Activated effector memory CD4-positive, alpha-beta T cell treated with anti-CD3 and anti-CD28 coated beads, Interleukin-2, amount 50 U/mL, for 16 hours (primary cell): ENCODE measurements around the gene IL1RL2.

Experiments
- DNase-seq: peaks from one replicate; pipeline ENCODE4 v3.0.0-alpha.2; 2020

Gene IL1RL2

GRCh38 chr2:102186791-102187495 lies at the start of gene IL1RL2:
Gene IL1RL2 (plus strand): TSS chr2:102187023. CDS start chr2:102187868, 845 bp downstream.
- DNase-seq, result peak; percentile 77

GRCh38 chr2:102137138-102137537 lies 49.7 kb upstream of the IL1RL2 start:
- peak; percentile 73 for DNase-seq

DNA sequence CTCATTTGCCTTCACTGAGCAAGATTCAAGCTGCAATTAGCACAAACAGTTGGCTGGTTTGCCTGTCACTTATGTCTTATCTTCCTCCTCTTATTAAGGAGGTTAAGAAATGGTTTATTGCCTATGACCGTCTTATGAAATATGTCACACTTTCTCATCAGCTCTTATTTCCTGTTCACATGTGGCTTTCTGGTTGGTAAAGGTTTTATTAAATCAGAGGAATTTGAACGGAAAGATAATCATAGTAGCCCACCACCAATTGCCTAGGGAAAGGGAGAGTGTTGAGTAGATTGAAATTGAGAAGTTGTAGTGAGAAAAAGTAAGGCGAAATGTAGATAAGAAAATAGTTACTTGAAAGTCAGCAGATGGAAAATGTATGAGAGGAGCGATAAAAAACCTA lies 48.5 kb upstream of the IL1RL2 start:
- DNase-seq, result no peak

DNA sequence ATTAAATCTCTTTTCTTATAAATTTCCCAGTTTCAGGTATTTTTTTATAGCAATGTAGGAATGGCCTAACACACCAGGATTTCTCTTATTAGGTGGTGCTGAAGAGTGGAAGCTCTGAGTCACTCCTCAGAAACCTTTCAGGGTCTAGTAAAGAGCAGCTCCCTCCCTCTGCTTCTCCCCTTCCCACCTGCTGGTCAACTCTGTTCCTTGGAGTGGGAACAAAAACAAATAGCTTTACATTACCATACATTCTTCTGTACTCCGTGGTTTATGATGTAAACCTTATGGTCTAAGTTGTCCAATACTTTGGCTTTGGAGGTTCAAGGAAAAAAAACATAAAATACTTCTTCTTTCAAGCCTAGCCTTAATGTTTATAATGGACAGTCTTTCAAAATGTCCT lies 47.0 kb upstream of the IL1RL2 start:
- DNase-seq, result no peak

- DNase-seq, result no peak
These were observed 46.4 kb upstream of the IL1RL2 start for GRCh38 chr2:102140377-102140776.

DNA sequence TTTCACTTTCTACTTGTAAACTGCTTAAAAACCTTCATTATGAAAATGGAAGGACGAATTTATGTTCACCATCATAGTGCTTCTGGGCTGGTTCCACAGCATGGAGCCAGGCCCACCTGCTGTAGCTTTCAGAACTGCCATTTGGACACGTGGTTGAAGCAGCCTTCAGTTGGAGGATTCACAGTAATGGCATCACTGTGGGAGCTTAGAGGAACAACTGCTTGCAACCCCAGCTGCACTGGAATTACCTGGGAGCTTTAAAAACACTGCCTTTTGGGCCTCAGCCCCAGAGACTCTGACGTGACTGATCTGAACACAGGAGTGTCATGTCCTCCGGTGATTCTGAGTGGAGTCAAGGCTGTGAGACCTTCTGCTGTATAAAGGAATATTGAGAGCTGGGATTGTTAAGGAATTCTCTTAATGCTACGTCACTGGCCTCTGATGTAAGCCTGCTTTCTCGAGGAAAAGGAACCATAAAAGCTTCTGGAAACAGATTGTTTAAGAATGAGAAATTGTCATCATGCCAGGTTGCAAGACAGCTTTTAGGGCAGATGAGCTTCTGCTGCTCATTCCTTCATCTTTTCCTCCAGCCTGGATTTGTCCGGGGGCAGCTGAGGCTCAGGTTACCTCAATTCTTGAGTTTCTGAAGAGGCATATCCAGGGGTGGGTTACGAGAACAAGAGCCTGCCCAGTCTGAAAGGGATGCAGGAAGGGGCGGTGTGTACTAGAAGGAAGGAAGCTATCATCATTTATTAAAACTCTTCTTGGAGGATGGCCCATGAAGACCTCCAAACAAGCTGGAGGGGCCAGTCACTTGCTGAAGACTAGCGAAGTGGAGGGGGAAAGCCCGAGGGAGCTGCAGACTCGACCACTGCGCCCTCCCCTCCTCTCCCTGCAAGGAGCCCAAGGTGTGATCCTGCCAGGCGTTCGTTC lies 45.5 kb upstream of the IL1RL2 start:
- DNase-seq, result no peak

DNA sequence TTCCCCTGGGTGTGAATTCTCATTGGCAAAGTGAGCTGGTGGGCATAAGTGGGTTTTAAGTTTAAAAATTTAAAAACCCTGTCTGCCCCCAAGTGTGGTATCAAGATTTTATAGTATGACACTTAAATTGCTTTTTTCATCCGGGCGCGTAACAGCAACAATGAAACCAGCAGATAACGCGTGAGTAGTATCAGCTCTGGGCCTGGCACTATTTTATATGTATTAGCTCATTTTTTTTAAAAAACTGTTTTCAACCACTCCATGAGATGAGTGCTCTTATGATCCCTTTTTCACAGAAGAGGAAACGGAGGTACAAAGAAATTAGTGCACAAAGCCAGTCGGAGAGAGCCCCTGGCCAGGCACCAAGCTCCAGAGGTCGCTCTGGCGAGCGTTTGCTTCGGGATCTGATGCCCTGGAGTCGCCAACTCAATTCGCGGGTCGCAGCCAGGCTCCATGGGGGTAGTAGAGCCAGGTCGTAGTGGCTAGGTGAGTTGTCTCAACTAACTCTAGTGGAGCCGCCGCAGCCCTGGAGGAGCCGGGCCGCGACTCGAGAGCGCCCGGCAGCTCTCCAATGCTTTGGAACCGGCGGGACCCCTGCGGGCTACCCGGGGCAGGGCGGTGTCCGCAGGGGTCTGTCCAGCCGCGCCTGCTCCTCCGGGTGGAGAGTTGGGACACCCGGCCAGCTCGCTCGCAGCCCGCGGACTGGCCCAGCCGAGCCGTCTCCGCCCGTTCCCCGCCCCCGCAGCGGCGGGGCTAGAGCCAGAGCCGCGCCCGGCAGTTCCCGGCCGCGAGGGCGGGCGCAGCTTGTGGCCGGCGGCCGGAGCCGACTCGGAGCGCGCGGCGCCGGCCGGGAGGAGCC lies 44.6 kb upstream of the IL1RL2 start, which contains the start of gene IL1R1:
IL1R1 (plus strand) TSS at position 777 of the 859 bp plus-strand sequence. CDS start 14,979 bp downstream, outside the sequence.
- DNase-seq, result no peak

DNA sequence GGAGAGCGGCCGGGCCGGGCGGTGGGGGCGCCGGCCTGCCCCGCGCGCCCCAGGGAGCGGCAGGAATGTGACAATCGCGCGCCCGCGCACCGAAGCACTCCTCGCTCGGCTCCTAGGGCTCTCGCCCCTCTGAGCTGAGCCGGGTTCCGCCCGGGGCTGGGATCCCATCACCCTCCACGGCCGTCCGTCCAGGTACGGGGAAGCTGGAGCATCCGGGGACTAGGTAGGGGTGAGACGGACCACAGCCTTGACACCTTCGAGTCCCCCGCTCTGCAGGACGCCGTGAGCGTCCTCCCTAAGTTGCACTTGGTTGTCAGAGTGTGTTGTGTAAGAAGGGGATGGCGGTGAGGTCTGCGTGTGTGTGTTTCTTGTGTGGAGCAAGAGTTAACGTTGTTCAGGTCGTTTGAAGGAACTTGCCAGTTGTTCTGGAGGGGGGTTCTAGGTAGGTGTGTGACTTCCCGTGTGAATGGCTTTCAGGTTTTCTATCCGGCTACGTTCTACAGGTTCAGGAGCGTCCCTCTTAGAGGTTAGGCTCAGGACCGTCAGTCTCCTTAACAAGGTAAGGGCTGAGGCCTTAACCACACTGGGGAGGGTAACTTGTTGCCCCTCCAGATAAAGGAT lies 43.9 kb upstream of the IL1RL2 start:
- no peak for DNase-seq

DNA sequence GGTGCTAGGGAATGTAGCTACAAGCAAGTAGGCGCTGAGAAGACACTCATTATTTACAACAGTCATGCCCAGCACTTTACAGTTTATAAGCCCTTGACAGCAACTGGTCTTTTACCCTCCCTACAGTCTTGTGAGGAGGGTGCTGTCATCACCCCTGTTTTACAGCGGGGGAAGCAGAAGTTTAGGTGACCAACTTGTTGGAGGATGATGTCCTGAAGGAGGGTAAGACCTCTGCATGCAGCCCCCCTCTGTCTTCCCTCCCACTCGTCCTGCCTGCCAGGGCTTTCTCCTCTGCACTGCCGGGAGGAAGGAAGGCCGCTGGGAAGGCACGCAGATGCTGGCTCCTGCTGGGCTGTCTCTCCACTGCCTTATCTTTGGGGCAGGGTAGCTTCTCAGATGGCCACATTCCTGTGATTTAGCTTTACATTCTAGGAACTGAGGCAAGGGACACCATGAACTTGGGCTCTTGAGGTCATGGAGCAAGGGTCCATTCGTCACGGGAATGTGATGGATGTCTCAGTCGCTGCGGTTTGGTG lies 43.3 kb upstream of the IL1RL2 start:
- DNase-seq, result no peak

DNA sequence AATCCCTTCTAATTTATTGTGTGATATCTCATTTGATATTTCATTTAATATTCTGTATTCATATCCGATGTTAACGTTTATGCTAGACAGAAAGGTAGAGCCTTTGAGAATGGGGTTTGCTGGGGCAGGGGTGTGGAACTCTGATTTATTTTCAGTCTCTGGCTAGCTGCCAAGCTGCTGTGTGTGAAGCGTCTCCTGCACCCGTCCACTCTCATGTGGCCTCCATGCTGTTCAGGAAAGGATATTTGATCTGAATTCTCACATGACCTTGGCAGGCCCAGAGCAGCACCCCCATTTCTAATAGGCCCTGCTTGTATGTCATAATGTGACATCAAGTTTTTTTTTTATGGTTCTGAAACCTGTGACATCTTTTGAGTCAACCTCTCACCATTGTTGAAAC lies 42.7 kb upstream of the IL1RL2 start:
- DNase-seq, result no peak

- no peak for DNase-seq
These were observed 41.7 kb upstream of the IL1RL2 start for GRCh38 chr2:102145107-102145506.

DNA sequence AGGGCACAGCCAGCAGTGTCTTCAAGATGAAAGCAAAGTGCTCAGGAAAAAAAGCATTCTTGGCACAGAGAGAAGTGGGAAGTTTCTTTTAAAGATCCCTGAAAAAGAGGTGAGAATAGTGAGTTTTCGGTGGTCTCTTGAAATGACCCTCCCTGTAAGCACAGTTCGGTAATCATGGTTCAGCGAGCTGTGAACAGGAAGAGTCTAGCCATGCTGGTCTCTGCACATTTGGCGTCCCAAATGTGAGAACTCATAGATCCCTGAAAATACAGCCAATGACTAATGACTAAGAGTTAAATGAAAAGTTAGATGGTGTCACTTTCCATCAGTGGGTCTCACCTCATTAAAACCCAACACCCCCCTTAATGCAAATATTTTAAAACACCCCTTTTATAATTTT lies 40.9 kb upstream of the IL1RL2 start:
- DNase-seq, result no peak

- peak; percentile 81 for DNase-seq
These were observed 38.9 kb upstream of the IL1RL2 start for GRCh38 chr2:102147935-102148334.

- DNase-seq, result no peak
These were observed 37.6 kb upstream of the IL1RL2 start for GRCh38 chr2:102149243-102149642.

- no peak for DNase-seq
These were observed 37.0 kb upstream of the IL1RL2 start for GRCh38 chr2:102149644-102150455.

DNA sequence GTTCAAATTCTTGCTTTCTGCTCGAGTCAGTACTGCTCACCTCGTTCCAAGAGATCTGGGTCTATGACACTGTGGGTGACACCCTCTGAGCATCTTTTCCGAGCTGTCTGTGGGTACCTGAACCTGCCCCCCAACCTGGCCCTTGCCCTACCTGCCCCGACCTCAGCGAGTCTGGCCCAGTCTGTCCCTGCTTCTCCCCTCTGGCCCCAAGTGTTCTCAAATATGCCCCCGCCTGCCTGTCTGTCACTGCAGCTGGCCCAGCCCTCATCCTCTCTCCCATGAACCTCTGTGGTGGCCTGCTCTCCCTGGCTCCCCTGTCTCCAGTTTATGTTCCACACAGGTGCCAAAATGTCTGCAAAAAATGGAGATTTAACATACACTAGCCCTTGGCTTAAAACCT lies 32.5 kb upstream of the IL1RL2 start:
- DNase-seq, result no peak

DNA sequence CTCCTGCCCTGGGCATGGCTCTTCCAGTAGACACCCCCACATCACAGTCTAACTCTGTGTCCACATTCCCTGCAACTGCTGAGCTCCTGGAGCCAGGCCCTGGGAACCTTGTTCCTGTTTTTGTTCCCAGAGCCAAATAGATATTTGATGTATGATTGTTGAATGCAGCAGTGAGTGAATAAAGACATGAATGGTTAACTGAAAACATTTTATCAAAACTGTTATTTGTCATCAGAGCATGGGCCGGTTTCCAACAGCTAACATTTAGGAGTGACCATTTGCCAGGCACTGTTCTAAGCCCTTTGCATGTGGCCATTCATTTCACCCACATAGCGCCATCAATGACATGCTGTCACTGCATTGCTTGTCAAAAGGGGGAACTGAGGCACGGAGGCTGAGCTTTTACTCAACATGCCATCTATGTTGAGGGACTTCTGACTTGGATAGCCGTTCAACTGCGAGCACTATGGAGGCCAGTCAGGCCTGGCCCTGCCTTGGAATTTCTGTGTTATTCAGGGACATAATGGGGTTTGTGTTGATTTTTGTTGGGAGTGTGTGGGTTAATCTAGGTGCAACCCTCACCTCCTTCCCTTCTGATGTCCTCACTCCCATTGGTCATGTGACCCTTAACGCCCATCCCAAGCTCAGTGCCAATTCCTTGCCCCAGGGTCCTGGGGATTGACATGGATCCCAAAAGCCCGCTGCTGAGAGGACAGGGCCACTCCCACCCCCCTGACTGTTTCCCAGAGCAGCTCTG lies 31.7 kb upstream of the IL1RL2 start:
- DNase-seq, result no peak

DNA sequence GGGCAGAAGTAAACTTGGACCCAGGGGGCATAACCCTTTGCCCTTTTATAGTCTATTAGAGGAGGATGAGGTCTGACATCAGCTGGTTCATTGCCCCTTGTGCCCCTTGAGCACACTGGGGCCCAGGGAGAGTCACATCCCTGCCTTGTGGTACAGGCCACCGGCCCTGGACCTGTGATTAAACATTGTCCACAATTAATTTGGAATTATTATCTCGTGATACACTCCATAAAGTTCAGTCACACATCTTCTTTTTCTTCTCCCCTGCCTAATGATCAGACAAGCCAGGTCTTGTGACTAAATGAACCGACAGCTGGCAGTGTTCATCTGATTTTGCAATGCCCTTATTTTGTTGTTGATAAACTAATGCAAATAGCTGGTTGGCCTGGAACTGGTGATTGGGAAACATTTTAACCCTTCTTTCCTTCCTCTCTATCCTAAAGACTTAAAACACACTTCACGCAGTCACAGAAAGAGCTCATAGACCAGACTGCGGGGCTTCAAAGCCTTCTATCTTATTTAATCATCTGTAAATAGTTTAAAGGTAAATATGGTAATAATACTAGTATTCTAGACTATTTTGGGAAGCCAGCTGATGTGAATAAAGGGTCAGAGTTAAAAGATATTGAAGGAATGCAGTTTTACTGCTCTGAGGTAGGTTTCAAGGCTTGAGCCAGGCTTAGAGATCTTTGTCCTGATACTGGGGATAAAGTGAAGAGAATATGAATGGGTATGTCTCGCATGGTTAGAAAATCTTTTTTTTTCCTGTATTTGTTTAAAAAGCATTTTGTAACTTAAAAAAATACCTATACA lies 30.9 kb upstream of the IL1RL2 start:
- DNase-seq, result no peak

GRCh38 chr2:102158011-102158755 lies 28.6 kb upstream of the IL1RL2 start:
- no peak for DNase-seq
